Neural progenitor cell (in vitro differentiated cells): ENCODE results near the gene GPR142. TPM values are rescaled to one million over a fixed set of nuclear protein-coding genes. Genes with fewer than 3 reads are reported as not detected.

Experiments used
- DNase-seq: peaks from one replicate; pipeline ENCODE4 v3.0.0-alpha.2; 2016; ENCODE audit warnings: low spot score
- H2AFZ ChIP-seq: fragments of 200-600 bp; sonication (generic); replicated peaks from 2 replicates; pipeline ENCODE4 v1.6.1; 2016; ENCODE audit warnings: antibody characterized with exemption
- H3F3A ChIP-seq: fragments of 200-600 bp; sonication (generic); 2 replicates; pipeline ENCODE4 v1.6.1; 2016; ENCODE audit warnings: antibody characterized with exemption, low read depth
- H3K27ac ChIP-seq: fragments of 200-600 bp; sonication (generic); 2 replicates; pipeline ENCODE4 v1.5.1; 2016; ENCODE audit warnings: mild to moderate bottlenecking
- H3K27me3 ChIP-seq: fragments of 200-600 bp; sonication (generic); 2 replicates; pipeline ENCODE4 v1.6.1; 2016; ENCODE audit warnings: mild to moderate bottlenecking, moderate library complexity
- H3K36me3 ChIP-seq: fragments of 200-600 bp; sonication (generic); 2 replicates; pipeline ENCODE4 v1.5.1; 2016
- H3K4me1 ChIP-seq: fragments of 200-600 bp; sonication (generic); 2 replicates; pipeline ENCODE4 v1.6.1; 2016; ENCODE audit warnings: mixed run types
- H3K4me2 ChIP-seq: fragments of 200-600 bp; sonication (generic); 2 replicates; pipeline ENCODE4 v1.6.1; 2016
- H3K4me3 ChIP-seq: fragments of 200-600 bp; sonication (generic); 2 replicates; pipeline ENCODE4 v1.5.1; 2016
- H3K79me2 ChIP-seq: fragments of 200-600 bp; sonication (generic); 2 replicates; pipeline ENCODE4 v1.6.1; 2016; ENCODE audit warnings: low read depth
- H3K9ac ChIP-seq: fragments of 200-600 bp; sonication (generic); 2 replicates; pipeline ENCODE4 v1.6.1; 2016
- H3K9me3 ChIP-seq: fragments of 200-600 bp; sonication (generic); 2 replicates; pipeline ENCODE4 v1.5.1; 2016; ENCODE audit warnings: low read depth
- H4K20me1 ChIP-seq: fragments of 200-600 bp; sonication (generic); 2 replicates; pipeline ENCODE4 v1.6.1; 2016; ENCODE audit warnings: low read depth
- H3K27ac Mint-ChIP-seq: 3 replicates; pipeline ENCODE4 v1.8.0; 2021; ENCODE audit warnings: mixed read lengths
- H3K27me3 Mint-ChIP-seq: 2 replicates; pipeline ENCODE4 v1.8.0; 2022; ENCODE audit warnings: low read depth, mild to moderate bottlenecking, inconsistent platforms, moderate library complexity, mixed read lengths; ENCODE audit not compliant: insufficient read depth
- H3K36me3 Mint-ChIP-seq: 3 replicates; pipeline ENCODE4 v1.8.0; 2021; ENCODE audit warnings: mixed read lengths
- H3K4me1 Mint-ChIP-seq: 3 replicates; pipeline ENCODE4 v1.8.0; 2021; ENCODE audit warnings: mixed read lengths
- H3K4me3 Mint-ChIP-seq: 3 replicates; pipeline ENCODE4 v1.8.0; 2021; ENCODE audit warnings: mild to moderate bottlenecking, moderate library complexity, mixed read lengths
- H3K9me3 Mint-ChIP-seq: 3 replicates; pipeline ENCODE4 v1.8.0; 2020; ENCODE audit warnings: mixed read lengths
- CTCF ChIP-seq: fragments of 200-600 bp; sonication (generic); IDR thresholded peaks from 2 replicates; pipeline ENCODE4 v1.5.1; 2017; ENCODE audit warnings: antibody characterized with exemption, mild to moderate bottlenecking
- EZH2 ChIP-seq: fragments of 200-600 bp; sonication (generic); IDR thresholded peaks from 2 replicates; pipeline ENCODE4 v1.6.1; 2017; ENCODE audit warnings: antibody characterized with exemption, mild to moderate bottlenecking, moderate library complexity
- EZH2phosphoT487 ChIP-seq: fragments of 200-600 bp; sonication (generic); IDR thresholded peaks from 2 replicates; pipeline ENCODE4 v1.6.1; 2017; ENCODE audit warnings: antibody characterized with exemption
- total RNA-seq: library from RNA; depleted of rRNA; stranded (reverse); fragments of >200 nt; gene quantifications from 2 replicates; pipeline ENCODE4 v1.2.3, GENCODE V29; 2015; ENCODE audit warnings: low replicate concordance

GPR142 gene
- 0.93 TPM in 1 of 2 replicates, not detected in the other for total RNA-seq

GRCh38 chr17:74367206-74367605 lies at the start of gene GPR142:
Gene GPR142, plus strand, starts transcription at chr17:74367506. Its CDS starts 2,035 bp downstream, at chr17:74369541.
- TF ChIP-seq EZH2 (no peak), CTCF (no peak), EZH2phosphoT487 (no peak)
- no peak within 1 kb of the TSS for H3K4me3 ChIP-seq
- Mint-ChIP-seq H3K27ac (peak within 1 kb of the TSS; percentile 51), H3K9me3 (no peaks in the 10 kb centered on the region), H3K27me3 (peaks cover 6% of the 10 kb centered on the region), H3K4me3 (no peak within 1 kb of the TSS), H3K4me1 (peaks cover 37% of the 10 kb centered on the region), H3K36me3 (no peaks in the 10 kb centered on the region)
- peaks cover 3% of the 10 kb centered on the region for H3F3A ChIP-seq
- H4K20me1 ChIP-seq = no peaks in the 10 kb centered on the region
- no peak within 1 kb of the TSS for H3K27ac ChIP-seq
- H3K4me2 ChIP-seq = peak within 1 kb of the TSS; percentile 52
- H3K4me1 ChIP-seq = peaks cover 29% of the 10 kb centered on the region
- no peaks in the 10 kb centered on the region for H3K27me3 ChIP-seq
- DNase-seq = no peak
- no peaks in the 10 kb centered on the region for H3K79me2 ChIP-seq
- H3K9ac ChIP-seq = no peak within 1 kb of the TSS
- H2AFZ ChIP-seq = no peak within 1 kb of the TSS
- no peaks in the 10 kb centered on the region for H3K9me3 ChIP-seq
- no peaks in the 10 kb centered on the region for H3K36me3 ChIP-seq

GRCh38 chr17:74318391-74318790 lies 48.9 kb upstream of the GPR142 start:
- no peaks in the 10 kb centered on the region for H3F3A ChIP-seq
- H4K20me1 ChIP-seq = no peaks in the 10 kb centered on the region
- H3K27ac ChIP-seq = no peak overlapping the region
- Mint-ChIP-seq H3K9me3 (no peaks in the 10 kb centered on the region), H3K4me3 (no peak overlapping the region), H3K4me1 (peaks cover 4% of the 10 kb centered on the region), H3K36me3 (no peaks in the 10 kb centered on the region), H3K27ac (no peak overlapping the region), H3K27me3 (peaks cover 9% of the 10 kb centered on the region)
- no peak overlapping the region for H3K4me3 ChIP-seq
- DNase-seq = no peak
- peaks cover 3% of the 10 kb centered on the region for H3K27me3 ChIP-seq
- H3K4me2 ChIP-seq = no peak overlapping the region
- H3K79me2 ChIP-seq = no peaks in the 10 kb centered on the region
- no peak overlapping the region for H2AFZ ChIP-seq
- TF ChIP-seq EZH2 (no peak), EZH2phosphoT487 (no peak), CTCF (no peak)
- H3K9ac ChIP-seq = no peak overlapping the region
- H3K4me1 ChIP-seq = no peaks in the 10 kb centered on the region
- H3K36me3 ChIP-seq = no peaks in the 10 kb centered on the region
- no peaks in the 10 kb centered on the region for H3K9me3 ChIP-seq

GRCh38 chr17:74324521-74324920 lies 42.8 kb upstream of the GPR142 start:
- H3K4me3 Mint-ChIP-seq = no peak overlapping the region
- no peaks in the 10 kb centered on the region for H4K20me1 ChIP-seq
- no peaks in the 10 kb centered on the region for H3K79me2 ChIP-seq
- no peak overlapping the region for H2AFZ ChIP-seq
- H3K27ac Mint-ChIP-seq = no peak overlapping the region
- H3K4me3 ChIP-seq = no peak overlapping the region
- H3K27me3 ChIP-seq = peaks cover 45% of the 10 kb centered on the region
- no peak for TF ChIP-seq EZH2
- no peak for TF ChIP-seq EZH2phosphoT487
- TF ChIP-seq CTCF = no peak
- H3K9me3 Mint-ChIP-seq = no peaks in the 10 kb centered on the region
- no peak overlapping the region for H3K27ac ChIP-seq
- H3K27me3 Mint-ChIP-seq = peaks cover 26% of the 10 kb centered on the region
- H3K9ac ChIP-seq = no peak overlapping the region
- H3K9me3 ChIP-seq = no peaks in the 10 kb centered on the region
- no peak overlapping the region for H3K4me2 ChIP-seq
- no peaks in the 10 kb centered on the region for H3K36me3 Mint-ChIP-seq
- no peaks in the 10 kb centered on the region for H3K36me3 ChIP-seq
- peaks cover 24% of the 10 kb centered on the region for H3K4me1 Mint-ChIP-seq
- H3F3A ChIP-seq = peaks cover 10% of the 10 kb centered on the region
- DNase-seq = no peak
- H3K4me1 ChIP-seq = peaks cover 10% of the 10 kb centered on the region
